Fibroblast of skin of left quadriceps (primary cell): ENCODE measurements around the gene CEP164.

ENCODE experiments used
- DNase-seq, 2 experiments: peaks; one replicate each; pipeline ENCODE4 v3.0.0-alpha.2; 2013; ENCODE audit warnings: low read depth in 2 of 2

CEP164 gene

GRCh38 chr11:117461396-117462182, 133.9 kb downstream of the CEP164 start:
- DNase-seq, result no peak

GRCh38 chr11:117462183-117462863, 134.7 kb downstream of the CEP164 start:
- DNase-seq, result no peak

GRCh38 chr11:117462864-117463247, 135.2 kb downstream of the CEP164 start:
- DNase-seq, result no peak
